Measurements from ENCODE around the gene KIRREL1. TPM values are rescaled to one million over a fixed set of nuclear protein-coding genes. Genes with fewer than 3 reads are reported as not detected.

The KIRREL1 gene
- total RNA-seq, 2 donors from 2014 or later, result 18.6 to 50.2 TPM

DNA sequence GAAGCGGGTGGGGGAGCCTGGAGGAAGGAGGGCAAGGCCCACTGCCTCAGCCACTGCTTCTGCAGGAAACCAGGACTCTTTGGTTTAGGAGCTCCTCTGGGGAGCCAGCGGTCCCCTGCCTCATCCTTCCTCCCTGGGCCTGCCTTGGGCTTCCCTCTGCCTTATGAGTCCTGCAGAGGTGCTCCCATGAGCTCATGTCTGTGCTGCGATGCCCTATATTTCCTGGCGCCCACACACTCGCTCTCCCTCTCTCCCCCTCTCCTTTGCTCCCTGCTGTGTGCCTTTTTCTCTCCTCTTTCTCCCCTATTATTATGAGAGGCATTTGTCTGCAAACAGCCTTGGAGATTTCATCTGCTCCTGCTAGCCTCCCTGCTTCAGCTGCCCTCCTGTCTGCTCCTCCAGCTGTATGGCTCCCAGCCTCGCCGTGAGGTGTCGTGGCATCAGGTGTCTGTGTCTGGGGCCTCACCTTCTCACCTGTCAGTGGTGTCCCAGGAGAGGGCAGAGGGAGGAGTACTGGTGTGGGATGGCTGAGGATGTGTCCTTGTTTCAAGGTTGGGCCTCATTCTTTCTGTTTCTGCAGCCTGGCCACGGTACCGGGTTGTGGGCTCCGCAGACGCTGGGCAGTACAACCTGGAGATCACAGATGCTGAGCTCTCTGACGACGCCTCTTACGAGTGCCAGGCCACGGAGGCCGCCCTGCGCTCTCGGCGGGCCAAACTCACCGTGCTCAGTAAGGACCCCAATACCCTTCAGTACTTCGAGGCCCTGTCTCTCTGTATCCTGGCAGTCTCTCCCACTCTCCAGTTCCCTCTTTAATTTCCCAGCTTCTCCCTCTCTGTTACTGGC is 84.2 kb downstream of the KIRREL1 start:
- Histone ChIP-seq H3K4me3 (no peak overlapping the region), H3K9me3 (no peaks in the 10 kb centered on the region), H3K4me1 (replicated peaks) (no peaks in the 10 kb centered on the region), H3K27me3 (replicated peaks; ENCODE audit: insufficient read depth) (no peaks in the 10 kb centered on the region), H3K36me3 (no peaks in the 10 kb centered on the region), H3K27ac (no peak overlapping the region)
- no peak for DNase-seq (ENCODE audit: low spot score)
- WGBS, result 92% methylated on average over 22 of the region's 22 CpGs
- intact Hi-C loops (cut with DNase I), result no loop called here
- TF ChIP-seq POLR2A (IDR thresholded peaks at IDR 0.05) (no peak), POLR2AphosphoS5 (IDR thresholded peaks at IDR 0.05) (no peak)
- TF ChIP-seq, protein P1, sequence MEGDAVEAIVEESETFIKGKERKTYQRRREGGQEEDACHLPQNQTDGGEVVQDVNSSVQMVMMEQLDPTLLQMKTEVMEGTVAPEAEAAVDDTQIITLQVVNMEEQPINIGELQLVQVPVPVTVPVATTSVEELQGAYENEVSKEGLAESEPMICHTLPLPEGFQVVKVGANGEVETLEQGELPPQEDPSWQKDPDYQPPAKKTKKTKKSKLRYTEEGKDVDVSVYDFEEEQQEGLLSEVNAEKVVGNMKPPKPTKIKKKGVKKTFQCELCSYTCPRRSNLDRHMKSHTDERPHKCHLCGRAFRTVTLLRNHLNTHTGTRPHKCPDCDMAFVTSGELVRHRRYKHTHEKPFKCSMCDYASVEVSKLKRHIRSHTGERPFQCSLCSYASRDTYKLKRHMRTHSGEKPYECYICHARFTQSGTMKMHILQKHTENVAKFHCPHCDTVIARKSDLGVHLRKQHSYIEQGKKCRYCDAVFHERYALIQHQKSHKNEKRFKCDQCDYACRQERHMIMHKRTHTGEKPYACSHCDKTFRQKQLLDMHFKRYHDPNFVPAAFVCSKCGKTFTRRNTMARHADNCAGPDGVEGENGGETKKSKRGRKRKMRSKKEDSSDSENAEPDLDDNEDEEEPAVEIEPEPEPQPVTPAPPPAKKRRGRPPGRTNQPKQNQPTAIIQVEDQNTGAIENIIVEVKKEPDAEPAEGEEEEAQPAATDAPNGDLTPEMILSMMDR (IDR thresholded peaks at IDR 0.05), result no peak

DNA sequence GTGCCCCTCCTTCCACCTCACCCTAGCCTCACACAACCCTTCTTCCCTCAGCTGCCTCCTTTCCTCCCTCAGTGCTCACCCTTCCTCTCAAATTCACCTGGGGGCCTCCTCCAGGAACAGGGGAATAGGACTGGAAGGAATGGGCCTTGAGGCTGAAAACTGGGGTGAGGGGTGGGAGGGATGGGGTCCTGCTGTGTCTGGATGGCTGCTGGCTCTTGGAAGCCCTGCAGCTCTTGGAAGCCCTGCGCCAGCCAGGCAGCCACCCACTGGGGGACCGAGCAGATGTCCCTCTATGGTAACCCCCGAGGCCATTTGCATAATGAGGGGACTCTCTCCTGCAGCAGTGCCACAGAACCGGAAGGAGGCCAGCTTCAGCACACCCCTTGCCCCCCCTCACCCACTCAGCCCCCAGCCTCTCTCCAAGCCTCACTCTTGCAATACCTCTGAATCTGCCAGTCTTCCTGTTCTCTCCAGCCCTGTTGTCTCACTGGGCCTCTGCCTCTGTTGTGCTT is 85.2 kb downstream of the KIRREL1 start:
- Histone ChIP-seq H3K27me3 (replicated peaks; ENCODE audit: insufficient read depth) (no peaks in the 10 kb centered on the region), H3K4me1 (replicated peaks) (no peaks in the 10 kb centered on the region), H3K27ac (no peak overlapping the region), H3K4me3 (no peak overlapping the region), H3K9me3 (no peaks in the 10 kb centered on the region), H3K36me3 (no peaks in the 10 kb centered on the region)
- WGBS, result 76% methylated on average over 4 of the region's 4 CpGs
- no peak for DNase-seq (ENCODE audit: low spot score)
- no peak for TF ChIP-seq POLR2A (IDR thresholded peaks at IDR 0.05)
- TF ChIP-seq, protein P1 (IDR thresholded peaks at IDR 0.05), result no peak
- TF ChIP-seq POLR2AphosphoS5 (IDR thresholded peaks at IDR 0.05), result no peak
- intact Hi-C loops (cut with DNase I), result no loop called here

DNA sequence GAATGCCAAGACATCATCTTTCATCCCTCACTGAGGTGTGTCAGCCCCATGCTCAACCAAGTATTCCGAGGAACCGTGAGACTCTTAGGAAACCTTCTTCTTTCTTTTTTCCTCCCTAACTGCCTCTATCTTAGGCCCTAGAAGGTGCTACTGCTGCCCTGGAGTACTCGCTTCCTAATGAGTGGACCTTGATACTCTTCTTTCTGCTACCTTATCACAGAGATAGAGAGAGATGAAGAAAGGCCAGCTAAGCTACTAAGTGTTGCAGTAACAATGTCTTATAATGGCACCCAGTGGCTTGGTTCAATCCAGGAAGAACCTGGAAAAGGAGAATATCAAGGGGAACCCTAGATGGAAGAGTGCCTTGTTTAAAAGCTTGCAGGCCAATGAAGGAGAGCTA is 86.6 kb downstream of the KIRREL1 start:
- no peaks in the 10 kb centered on the region for H3K4me1 ChIP-seq (replicated peaks)
- TF ChIP-seq POLR2A (IDR thresholded peaks at IDR 0.05) (no peak), POLR2AphosphoS5 (IDR thresholded peaks at IDR 0.05) (no peak)
- TF ChIP-seq, protein P1 (IDR thresholded peaks at IDR 0.05), result no peak
- H3K36me3 ChIP-seq, result no peaks in the 10 kb centered on the region
- intact Hi-C loops (cut with DNase I), result no loop called here
- WGBS, result 89% methylated on average over 3 of the region's 3 CpGs
- no peak overlapping the region for H3K4me3 ChIP-seq
- no peak for DNase-seq (ENCODE audit: low spot score)
- no peak overlapping the region for H3K27ac ChIP-seq
- no peaks in the 10 kb centered on the region for H3K9me3 ChIP-seq
- H3K27me3 ChIP-seq (replicated peaks; ENCODE audit: insufficient read depth), result no peaks in the 10 kb centered on the region

DNA sequence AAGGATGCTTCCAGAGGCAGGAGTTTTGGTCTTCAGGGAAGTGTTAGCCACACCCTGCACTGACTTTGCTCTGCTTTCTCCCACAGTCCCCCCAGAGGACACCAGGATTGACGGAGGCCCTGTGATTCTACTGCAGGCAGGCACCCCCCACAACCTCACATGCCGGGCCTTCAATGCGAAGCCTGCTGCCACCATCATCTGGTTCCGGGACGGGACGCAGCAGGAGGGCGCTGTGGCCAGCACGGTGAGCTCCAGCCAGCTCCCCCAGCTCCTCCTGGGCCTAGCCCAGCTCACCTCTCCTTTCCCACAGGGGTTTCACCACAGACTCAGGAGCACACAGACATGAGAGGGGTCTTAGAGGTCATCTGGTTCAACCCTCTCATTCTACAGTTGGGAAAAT is 90.9 kb downstream of the KIRREL1 start:
- no peak for DNase-seq (ENCODE audit: low spot score)
- intact Hi-C loops (cut with DNase I), result no loop called here
- Histone ChIP-seq H3K4me1 (replicated peaks) (no peaks in the 10 kb centered on the region), H3K9me3 (no peaks in the 10 kb centered on the region), H3K36me3 (no peaks in the 10 kb centered on the region), H3K27me3 (replicated peaks; ENCODE audit: insufficient read depth) (no peaks in the 10 kb centered on the region), H3K4me3 (no peak overlapping the region), H3K27ac (no peak overlapping the region)
- TF ChIP-seq, protein P1 (IDR thresholded peaks at IDR 0.05), result no peak
- no peak for TF ChIP-seq POLR2A (IDR thresholded peaks at IDR 0.05)
- TF ChIP-seq POLR2AphosphoS5 (IDR thresholded peaks at IDR 0.05), result no peak
- WGBS, result 88% methylated on average over 8 of the region's 8 CpGs

DNA sequence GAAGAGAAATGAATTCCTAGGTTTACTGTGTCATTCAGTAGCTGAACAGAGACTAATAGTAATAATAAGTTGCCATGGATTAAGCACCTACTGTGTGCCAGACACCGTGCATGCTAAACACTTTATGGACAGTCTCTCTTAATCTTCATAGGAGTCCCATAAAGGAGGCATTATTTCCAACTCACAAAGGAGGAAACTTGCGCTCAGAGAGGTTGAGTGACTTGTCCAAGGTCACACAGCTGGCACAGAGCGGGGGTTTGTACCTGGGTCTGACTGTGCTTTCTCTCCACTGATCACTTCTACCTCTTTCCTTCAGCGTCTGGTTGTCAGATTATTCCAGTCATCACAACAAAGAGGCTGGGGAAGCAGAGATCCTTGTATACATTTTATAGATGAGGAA is 91.3 kb downstream of the KIRREL1 start:
- H3K27me3 ChIP-seq (replicated peaks; ENCODE audit: insufficient read depth), result no peaks in the 10 kb centered on the region
- TF ChIP-seq POLR2AphosphoS5 (IDR thresholded peaks at IDR 0.05) (no peak), POLR2A (IDR thresholded peaks at IDR 0.05) (no peak)
- TF ChIP-seq, protein P1 (IDR thresholded peaks at IDR 0.05), result no peak
- intact Hi-C loops (cut with DNase I), result loop anchor here (5.0 kb wide), 1 partner anchor 47 kb away; no protein-coding TSS in a partner anchor
- H3K9me3 ChIP-seq, result no peaks in the 10 kb centered on the region
- no peaks in the 10 kb centered on the region for H3K4me1 ChIP-seq (replicated peaks)
- H3K4me3 ChIP-seq, result no peak overlapping the region
- no peaks in the 10 kb centered on the region for H3K36me3 ChIP-seq
- H3K27ac ChIP-seq, result no peak overlapping the region
- DNase-seq (ENCODE audit: low spot score), result no peak
- WGBS, result 83% methylated on average over 4 of the region's 4 CpGs
